ENCODE data around the gene NEURL3.

The NEURL3 gene

DNA sequence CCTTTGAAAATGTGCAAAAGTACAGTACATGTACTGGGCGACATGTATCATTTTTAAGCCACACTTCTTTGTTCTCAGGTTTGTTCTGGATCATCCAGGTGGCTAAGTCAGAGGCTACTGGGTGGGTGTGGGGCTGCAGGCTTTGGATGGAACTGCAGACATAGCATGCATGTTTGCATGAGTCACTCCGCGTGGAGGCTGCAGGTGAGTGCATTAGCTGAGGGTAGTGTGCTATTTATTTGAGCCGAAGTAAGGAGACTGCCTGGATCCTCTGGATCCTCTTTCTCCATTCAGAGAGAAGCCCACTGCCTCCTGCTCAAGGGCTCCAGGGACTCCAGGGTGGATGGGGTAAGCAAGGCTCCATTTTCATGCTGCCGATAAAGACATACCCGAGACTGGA lies 9.4 kb upstream of the NEURL3 start:
- no peaks in the 10 kb centered on the region for H3K9me3 ChIP-seq (ENCODE audit: control insufficient read depth, insufficient read depth, low read depth, low read length)
- H3K27ac ChIP-seq (ENCODE audit: extremely low read depth, low read depth, low read length): no peak overlapping the region
- H3K4me3 ChIP-seq (ENCODE audit: low read depth, low read length): no peak overlapping the region
- ChIA-PET CTCF (interaction anchor here (2.1 kb wide), 1 partner anchor 40 kb away, joined by 6 read pairs; no protein-coding TSS in a partner anchor), POLR2A (no interaction called here)
- TF ChIP-seq ZNF157 (tag by site-specific recombination; IDR thresholded peaks at IDR 0.05) (no peak), HOXD13 (CRISPR knock-in tag; IDR thresholded peaks at IDR 0.05; ENCODE audit: borderline replicate concordance) (no peak)
- no peaks in the 10 kb centered on the region for H3K4me1 ChIP-seq (ENCODE audit: control insufficient read depth, insufficient read depth, low read length)
- no peaks in the 10 kb centered on the region for H3K36me3 ChIP-seq (ENCODE audit: control insufficient read depth in 2 of 2, insufficient read depth in 1 of 2, low read length in 2 of 2)

DNA sequence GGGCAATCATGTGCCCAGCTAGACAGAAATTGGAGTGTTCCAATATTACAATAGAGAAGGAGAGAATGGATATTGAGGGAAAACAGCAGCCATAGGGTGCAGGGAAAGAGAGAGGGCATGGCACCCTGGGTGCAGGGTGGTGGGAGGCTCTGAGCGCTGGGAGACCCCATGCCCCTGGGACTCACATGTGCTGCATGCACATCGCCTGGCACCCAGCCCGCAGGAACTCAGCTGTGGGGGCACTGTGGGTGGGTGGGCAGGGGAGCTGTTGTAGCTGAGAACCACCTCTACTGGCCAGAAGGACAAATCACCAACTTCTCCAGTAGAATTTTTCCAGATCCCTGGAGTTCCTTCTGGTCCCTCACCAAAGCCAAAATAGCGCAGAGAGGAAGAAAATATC lies 7.2 kb upstream of the NEURL3 start:
- POLR2A ChIA-PET: no interaction called here
- Histone ChIP-seq H3K9me3 (ENCODE audit: control insufficient read depth, insufficient read depth, low read depth, low read length) (no peaks in the 10 kb centered on the region), H3K4me3 (ENCODE audit: low read depth, low read length) (no peak overlapping the region), H3K27ac (ENCODE audit: extremely low read depth, low read depth, low read length) (no peak overlapping the region), H3K4me1 (ENCODE audit: control insufficient read depth, insufficient read depth, low read length) (no peaks in the 10 kb centered on the region), H3K36me3 (ENCODE audit: control insufficient read depth in 2 of 2, insufficient read depth in 1 of 2, low read length in 2 of 2) (no peaks in the 10 kb centered on the region)
- no peak for TF ChIP-seq ZBTB48 (tag by site-specific recombination; IDR thresholded peaks at IDR 0.05)
- TF ChIP-seq KLF10 (tag by site-specific recombination; IDR thresholded peaks at IDR 0.05): no peak
- TF ChIP-seq ZNF544 (tag by site-specific recombination; IDR thresholded peaks at IDR 0.05): no peak
- TF ChIP-seq KLF9 (tag by site-specific recombination; IDR thresholded peaks at IDR 0.05; ENCODE audit: low read depth): no peak
- TF ChIP-seq ZBTB21 (tag by site-specific recombination; IDR thresholded peaks at IDR 0.05): no peak
- TF ChIP-seq TCF7L2 (IDR thresholded peaks at IDR 0.05; ENCODE audit: borderline replicate concordance, low read depth, low read length): no peak
- CTCF ChIA-PET: interaction anchor here (0.6 to 7.1 kb wide), 4 partner anchors 21 to 249 kb away, joined by 3 to 113 read pairs (median 5); no protein-coding TSS in a partner anchor

DNA sequence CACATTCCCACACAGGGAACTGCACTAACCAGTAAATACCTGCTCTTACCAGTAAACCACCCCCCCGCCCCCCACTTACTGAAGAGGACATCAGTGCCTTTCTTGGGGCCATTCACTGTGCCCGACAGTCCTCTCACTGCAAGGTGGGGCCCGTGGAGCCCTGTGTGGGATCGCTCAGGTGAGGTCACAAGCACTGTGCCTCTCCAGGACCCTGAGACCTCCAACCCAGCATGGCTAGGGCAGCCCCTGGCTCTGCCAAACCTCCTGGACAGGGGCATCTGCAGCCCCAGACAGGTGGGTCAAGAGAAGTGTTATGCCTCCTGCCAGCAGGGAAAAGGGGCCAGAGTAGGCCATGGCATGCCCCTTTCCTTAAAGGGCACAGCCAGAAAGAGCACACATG lies 6.7 kb upstream of the NEURL3 start:
- Histone ChIP-seq H3K4me3 (ENCODE audit: low read depth, low read length) (no peak overlapping the region), H3K9me3 (ENCODE audit: control insufficient read depth, insufficient read depth, low read depth, low read length) (no peaks in the 10 kb centered on the region), H3K27ac (ENCODE audit: extremely low read depth, low read depth, low read length) (no peak overlapping the region), H3K36me3 (ENCODE audit: control insufficient read depth in 2 of 2, insufficient read depth in 1 of 2, low read length in 2 of 2) (no peaks in the 10 kb centered on the region), H3K4me1 (ENCODE audit: control insufficient read depth, insufficient read depth, low read length) (no peaks in the 10 kb centered on the region)
- CTCF ChIA-PET: interaction anchor here (0.6 to 7.1 kb wide), 5 partner anchors 16 to 519 kb away, joined by 3 to 113 read pairs (median 4); no protein-coding TSS in a partner anchor
- POLR2A ChIA-PET: no interaction called here
- TF ChIP-seq ZNF501 (tag by site-specific recombination; IDR thresholded peaks at IDR 0.05): no peak
- no peak for TF ChIP-seq PRDM1 (tag by site-specific recombination; IDR thresholded peaks at IDR 0.05)
- TF ChIP-seq ZNF521 (tag by site-specific recombination; IDR thresholded peaks at IDR 0.05): no peak
- no peak for TF ChIP-seq ZNF366 (tag by site-specific recombination; conservative IDR thresholded peaks at IDR 0.05)
- TF ChIP-seq, protein P1, sequence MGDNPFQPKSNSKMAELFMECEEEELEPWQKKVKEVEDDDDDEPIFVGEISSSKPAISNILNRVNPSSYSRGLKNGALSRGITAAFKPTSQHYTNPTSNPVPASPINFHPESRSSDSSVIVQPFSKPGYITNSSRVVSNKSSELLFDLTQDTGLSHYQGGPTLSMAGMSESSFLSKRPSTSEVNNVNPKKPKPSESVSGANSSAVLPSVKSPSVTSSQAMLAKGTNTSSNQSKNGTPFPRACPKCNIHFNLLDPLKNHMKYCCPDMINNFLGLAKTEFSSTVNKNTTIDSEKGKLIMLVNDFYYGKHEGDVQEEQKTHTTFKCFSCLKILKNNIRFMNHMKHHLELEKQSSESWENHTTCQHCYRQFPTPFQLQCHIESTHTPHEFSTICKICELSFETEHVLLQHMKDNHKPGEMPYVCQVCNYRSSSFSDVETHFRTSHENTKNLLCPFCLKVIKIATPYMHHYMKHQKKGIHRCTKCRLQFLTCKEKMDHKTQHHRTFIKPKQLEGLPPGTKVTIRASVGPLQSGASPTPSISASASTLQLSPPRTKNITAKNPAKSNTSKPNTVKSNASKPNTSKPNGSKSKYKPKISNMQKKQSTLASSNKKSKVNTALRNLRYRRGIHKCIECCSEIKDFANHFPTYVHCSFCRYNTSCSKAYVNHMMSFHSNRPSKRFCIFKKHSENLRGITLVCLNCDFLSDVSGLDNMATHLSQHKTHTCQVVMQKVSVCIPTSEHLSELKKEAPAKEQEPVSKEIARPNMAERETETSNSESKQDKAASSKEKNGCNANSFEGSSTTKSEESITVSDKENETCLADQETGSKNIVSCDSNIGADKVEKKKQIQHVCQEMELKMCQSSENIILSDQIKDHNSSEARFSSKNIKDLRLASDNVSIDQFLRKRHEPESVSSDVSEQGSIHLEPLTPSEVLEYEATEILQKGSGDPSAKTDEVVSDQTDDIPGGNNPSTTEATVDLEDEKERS (tag by site-specific recombination; IDR thresholded peaks at IDR 0.05): no peak
- TF ChIP-seq ZNF335 (tag by site-specific recombination; conservative IDR thresholded peaks at IDR 0.05): no peak
- TF ChIP-seq ZNF548 (tag by site-specific recombination; IDR thresholded peaks at IDR 0.05): no peak
- TF ChIP-seq ZNF391 (tag by site-specific recombination; IDR thresholded peaks at IDR 0.05; ENCODE audit: borderline replicate concordance, low read depth): no peak
- TF ChIP-seq ZNF404 (tag by site-specific recombination; IDR thresholded peaks at IDR 0.05): no peak
- TF ChIP-seq ZSCAN16 (tag by site-specific recombination; IDR thresholded peaks at IDR 0.05): no peak
- TF ChIP-seq, protein P2, sequence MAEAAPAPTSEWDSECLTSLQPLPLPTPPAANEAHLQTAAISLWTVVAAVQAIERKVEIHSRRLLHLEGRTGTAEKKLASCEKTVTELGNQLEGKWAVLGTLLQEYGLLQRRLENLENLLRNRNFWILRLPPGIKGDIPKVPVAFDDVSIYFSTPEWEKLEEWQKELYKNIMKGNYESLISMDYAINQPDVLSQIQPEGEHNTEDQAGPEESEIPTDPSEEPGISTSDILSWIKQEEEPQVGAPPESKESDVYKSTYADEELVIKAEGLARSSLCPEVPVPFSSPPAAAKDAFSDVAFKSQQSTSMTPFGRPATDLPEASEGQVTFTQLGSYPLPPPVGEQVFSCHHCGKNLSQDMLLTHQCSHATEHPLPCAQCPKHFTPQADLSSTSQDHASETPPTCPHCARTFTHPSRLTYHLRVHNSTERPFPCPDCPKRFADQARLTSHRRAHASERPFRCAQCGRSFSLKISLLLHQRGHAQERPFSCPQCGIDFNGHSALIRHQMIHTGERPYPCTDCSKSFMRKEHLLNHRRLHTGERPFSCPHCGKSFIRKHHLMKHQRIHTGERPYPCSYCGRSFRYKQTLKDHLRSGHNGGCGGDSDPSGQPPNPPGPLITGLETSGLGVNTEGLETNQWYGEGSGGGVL (tag by site-specific recombination; IDR thresholded peaks at IDR 0.05): no peak
- no peak for TF ChIP-seq ZNF555 (tag by site-specific recombination; conservative IDR thresholded peaks at IDR 0.05)
- no peak for TF ChIP-seq ZNF423 (tag by site-specific recombination; IDR thresholded peaks at IDR 0.05)
- TF ChIP-seq ZNF433 (tag by site-specific recombination; IDR thresholded peaks at IDR 0.05; ENCODE audit: low read depth): no peak
- no peak for TF ChIP-seq REPIN1 (tag by site-specific recombination; IDR thresholded peaks at IDR 0.05; ENCODE audit: low read depth)
- no peak for TF ChIP-seq GLI4 (tag by site-specific recombination; IDR thresholded peaks at IDR 0.05)

All from HEK293 (cell line).